GM21723 (cell line): Measurements from ENCODE around the gene ATXN7L2.
A peak's percentile ranks its signal among the peaks of the same experiment; 100 is the strongest.

Experiments
- ATAC-seq: cut with Tn5 transposase; IDR thresholded peaks from one replicate; pipeline ENCODE4 v1.9.1; 2021; ENCODE audit warnings: mild to moderate bottlenecking, moderate library complexity; ENCODE audit not compliant: unreplicated experiment

Gene ATXN7L2

DNA sequence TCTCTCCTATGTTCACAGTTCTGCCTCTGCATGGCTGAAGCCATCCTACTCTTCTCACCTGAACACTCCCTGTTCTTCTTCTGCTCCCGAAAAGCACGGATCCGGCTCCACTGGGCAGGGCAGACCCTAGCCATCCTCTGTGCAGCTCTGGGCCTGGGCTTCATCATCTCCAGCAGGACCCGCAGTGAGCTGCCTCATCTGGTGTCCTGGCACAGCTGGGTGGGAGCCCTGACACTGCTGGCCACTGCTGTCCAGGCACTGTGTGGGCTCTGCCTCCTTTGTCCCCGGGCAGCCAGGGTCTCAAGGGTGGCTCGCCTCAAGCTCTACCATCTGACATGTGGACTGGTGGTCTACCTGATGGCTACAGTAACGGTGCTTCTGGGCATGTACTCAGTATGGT lies 12.0 kb downstream of the ATXN7L2 start:
- ATAC-seq = no peak

DNA sequence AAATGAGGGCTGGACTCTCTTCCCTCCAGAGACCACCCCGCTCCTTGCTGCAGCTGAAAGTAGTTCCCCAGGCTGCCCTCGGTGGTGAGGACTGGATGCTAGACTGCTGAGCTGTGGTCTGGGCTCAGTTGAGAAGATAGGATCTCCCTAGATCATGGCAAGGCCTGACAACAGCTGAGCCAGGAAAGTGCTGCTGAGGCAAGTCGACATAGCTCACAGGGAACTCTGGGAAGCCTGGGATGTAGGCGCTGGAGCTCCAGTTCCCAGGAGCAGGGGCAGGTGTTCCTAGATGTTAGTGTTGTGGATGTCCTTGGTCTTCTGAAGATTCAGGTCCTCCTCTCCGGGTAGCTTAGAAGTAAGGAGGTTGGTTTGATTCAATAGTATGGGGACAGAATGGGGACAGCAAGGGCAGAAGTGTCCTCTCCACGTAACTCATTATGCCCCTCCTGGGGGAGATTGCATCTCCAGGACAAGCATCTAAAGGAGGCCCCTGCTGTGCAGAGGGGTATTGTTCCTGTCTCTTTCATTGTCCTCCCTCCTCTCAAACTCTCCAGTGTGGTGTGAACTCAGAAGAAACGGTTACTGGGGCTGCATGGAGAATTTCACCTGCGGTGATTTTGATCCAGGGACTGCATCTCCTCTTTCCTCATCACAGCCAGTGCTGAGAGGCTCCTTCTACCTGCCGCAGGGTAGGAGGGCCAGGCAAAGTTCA lies 13.9 kb downstream of the ATXN7L2 start:
- no peak for ATAC-seq

DNA sequence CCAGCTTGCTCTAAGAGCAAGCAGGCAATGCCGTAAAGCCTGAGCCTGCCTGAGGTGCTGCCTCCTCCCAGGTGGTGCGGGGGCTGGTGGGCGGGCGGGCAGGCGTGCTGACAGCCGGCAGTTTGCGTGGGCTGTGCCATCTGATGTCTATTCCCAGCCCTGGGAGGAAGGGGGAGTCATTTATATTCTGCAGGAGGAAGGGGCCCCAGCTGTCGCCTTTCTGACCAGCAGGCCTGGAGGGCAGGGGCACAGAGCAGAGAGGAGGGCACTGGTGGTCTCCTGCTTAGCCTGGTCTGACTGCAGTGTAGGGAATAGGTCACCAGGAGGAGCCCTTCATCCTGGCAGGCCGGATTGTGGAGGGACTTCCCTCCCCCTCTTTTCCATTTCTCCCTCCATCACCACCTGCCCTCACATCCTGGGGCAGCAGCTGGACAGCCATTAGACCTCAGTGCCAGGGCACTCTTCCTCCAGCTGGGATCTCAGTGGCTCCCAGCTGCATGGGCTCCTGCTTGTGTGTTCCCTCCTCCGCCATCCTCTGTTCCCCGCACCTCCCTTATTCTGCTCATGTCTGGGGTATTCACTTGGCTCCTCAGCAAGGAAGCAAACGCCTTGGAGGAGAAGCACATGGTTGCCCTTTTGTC lies 14.6 kb downstream of the ATXN7L2 start:
- no peak for ATAC-seq

DNA sequence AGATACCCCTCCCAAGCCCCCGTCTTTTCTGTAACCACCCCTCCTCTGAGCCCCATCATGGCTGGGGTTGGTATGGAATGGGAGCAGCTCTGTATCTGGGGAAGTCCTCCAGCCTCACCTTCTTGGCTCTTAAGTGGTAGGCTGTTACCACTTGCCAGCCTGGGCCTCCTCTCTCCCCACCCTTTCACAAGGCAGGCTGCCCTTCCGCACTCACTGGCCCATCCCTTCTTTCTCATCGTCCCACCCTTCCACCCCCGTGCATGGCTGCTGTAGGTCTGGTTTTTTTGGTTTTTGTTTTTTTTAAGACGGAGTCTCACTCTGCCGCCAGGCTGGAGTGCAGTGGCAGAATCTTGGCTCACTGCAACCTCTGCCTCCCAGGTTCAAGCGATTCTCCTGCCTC lies 15.4 kb downstream of the ATXN7L2 start:
- ATAC-seq = no peak

DNA sequence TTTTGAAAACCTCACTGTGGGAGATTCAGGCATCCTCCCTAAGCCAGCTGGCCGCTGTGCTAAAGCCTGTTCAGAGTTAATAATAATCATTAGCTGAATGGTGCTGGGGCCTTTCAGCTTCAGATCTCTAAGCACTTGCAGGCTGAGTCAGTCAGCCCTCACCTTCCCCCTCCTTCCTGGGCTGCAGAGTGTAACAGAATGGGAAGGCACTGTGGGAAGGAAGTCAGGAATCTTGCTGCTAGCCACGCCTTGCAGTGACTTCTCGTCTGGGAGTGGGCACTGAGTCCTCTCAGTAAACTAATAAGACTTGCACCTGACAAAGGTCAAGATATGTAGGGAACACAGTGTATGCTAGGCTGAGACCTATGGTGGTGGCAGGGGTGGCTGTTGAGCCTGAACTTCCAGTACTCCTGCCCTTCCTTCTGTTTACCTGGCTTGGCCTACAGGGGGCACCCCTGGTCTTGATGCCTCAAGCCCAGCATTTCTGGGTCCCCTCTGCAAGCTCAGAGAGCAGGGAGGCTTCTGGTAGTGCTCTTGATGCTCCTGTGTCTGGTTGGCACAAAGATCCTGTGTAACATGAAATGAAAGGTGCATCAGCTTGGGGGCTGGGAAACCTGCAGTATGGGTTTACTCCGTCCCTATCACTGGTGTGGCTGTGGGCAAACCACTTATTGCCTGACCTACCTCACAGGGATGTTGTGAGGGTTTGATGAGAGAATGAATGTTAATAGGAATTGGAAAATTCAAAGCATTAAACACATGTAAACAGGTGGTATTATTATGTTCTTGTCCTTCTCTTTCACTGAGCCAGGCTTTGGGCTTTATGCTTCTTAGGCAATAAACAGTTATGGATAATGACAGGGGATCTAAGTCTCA lies 16.2 kb downstream of the ATXN7L2 start:
- no peak for ATAC-seq

DNA sequence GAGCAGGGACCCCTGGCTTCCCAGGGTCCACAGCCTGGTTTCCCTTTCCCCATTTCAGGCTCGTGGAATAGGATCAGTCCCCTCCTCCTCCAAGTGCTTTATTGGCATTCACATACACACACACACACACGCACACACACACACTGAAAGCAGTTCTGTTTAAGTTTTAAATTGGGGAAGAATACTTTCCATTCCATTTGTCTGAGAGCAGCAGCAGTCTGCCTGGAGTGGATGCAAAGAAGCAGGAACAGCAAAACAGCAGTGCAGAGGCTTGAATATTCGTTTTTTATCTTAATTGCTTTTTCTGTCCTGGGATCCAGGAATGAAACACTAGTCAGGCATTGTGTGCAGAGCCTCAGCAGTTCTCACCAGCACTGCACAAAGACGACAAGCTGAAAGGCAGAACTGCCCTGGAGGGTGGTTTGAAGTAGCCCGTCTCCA lies 17.3 kb downstream of the ATXN7L2 start:
- ATAC-seq = no peak

DNA sequence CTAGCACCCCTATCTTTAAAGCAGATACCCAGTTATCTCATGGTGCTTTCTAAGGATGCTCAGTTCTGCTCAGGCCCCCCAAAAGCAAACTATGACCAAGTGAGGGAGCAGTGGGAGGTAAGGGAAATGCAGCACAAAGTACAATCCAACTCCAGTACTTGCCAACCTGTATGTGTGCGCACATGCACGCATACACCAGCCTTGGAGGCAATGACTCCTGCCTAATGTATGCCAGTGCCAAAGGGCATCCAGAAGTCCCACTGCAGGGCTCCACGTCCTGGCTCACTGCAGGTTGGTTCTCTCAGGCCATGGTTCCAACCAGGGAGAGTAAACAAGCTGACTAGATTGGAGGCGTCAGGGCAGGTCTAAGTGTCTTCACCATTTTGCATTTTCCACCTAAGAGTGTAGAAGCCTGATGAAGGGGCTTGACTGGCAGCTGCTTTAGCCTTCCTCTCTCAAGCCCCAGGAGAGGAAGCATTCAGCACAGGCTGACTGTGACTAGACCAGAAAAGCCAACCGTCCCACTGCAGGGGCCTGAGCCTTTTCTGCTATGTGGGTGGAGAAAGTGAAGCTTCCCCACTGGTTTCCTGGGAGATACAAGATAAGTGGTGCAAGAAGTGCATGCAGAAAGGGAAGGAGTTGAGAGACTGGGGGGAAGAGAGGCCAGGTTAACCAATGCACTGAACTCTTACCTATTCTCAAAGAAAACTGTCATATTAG lies 18.1 kb downstream of the ATXN7L2 start:
- ATAC-seq = no peak

DNA sequence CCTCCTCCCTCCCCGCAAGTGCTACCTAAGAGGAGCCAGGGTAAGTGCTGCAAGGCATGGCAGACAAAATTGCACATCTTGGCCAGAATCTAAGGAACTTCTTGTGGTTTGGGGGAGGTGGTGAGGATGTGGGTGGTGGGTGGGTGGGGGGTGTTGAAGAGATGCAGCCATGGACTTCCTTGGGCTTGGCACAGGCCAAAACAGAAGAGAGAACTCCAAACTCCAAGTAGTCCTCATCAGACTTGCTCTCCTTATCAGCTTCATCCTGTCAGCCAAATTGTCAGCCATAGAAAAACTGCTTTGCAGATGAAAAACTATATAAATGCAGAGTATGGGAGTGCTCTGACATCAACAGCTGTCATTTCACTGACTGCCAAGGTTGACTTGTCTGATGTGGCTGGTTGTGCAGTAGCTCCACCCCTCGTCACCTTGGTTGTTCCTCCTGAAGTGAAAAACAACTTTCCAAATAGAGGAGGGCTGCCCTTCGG lies 18.7 kb downstream of the ATXN7L2 start:
- no peak for ATAC-seq

DNA sequence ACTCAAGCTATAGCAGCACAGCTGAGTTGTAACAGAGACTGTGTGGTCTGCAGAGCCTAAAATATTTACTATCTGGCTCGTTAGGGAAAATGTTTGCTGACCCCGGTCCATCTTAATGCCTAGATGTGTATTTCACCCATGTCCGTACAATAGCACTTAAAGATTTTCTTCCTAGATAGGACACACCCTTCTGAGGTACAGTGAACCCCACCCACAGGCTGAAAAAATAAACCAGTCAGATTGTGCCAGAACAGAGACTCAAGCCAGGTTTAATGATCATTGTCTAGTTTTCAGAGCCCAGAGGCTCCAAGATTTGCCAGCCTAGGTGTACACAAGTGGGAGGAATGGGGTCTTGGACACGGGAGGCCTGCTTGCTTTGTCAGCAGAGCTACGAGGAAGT lies 20.2 kb downstream of the ATXN7L2 start:
- ATAC-seq = no peak

DNA sequence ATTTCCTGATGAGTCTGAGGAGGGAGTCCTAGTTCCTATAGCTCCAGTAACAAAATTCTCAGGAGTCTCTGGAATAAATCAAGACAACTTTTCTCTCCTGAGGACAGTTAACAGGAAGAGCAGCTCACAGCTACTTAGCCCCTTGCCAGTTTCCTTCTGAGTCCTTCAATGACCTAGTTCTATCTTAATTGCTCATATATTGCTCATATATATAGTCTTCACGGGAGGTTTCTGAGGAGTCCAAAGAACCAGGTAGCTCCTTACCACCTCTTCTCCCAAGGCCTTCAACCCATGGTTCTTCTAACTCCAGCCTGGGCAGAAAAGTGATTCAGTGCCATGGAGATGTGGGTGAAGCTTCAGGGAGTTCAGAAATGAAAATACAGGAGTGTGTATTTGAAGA lies 21.3 kb downstream of the ATXN7L2 start:
- ATAC-seq = no peak

DNA sequence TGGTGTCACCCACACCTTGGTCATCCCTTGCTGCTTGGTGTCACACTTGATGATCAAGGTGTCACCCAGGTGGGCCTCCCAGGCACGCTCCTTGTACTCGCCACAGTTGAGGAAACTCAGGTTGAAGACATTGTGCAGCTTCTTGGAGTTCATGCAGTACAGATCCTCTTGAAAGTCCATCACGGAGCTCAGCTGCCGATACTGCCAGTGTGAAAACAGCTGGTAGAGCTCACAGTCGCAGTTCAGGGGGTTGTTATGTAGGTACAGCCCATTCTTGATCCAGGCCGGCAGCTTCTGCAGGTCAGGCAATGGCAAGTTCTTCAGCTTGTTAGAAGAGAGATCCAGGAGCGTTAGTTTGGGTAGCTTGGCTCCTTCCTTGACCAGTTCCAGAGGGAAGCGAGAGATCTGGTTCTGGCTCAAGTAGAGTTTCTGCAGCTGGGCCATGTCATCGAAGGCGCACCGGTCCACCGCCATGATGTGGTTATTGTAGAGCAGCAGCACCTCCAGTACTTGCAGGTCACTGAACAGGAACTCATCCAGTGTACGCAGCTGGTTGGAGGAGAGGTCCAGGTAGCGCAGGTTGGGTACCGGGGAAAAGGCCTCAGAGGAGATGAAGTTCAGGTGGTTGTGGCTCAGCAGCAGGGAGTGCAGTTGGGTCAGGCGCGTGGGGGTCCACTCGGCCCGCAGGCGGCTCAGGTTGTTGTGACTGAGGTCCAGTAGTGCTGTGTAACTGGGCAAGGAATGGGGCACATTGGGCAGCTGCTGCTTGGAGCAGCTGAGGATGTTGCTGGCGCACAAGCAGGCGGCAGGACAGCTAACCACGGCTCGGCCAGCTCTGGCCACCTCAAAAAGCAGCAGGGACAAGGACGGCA lies 24.5 kb downstream of the ATXN7L2 start:
- ATAC-seq = no peak

DNA sequence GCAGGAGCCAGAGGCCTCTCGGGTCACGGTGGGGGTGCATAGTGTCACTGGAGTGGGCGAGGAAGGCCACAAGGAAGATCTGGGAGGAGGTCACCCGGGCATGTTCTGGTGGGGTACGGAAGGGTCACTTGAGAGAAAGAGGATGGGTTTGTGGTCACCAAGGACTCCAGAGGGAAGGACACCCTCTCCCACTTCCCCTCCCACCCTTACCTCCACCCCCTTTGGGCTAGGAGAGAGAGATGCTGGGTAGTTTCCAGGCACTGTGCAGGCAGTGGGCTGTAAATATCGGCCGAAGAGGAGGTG lies 25.1 kb downstream of the ATXN7L2 start:
- ATAC-seq = no peak

DNA sequence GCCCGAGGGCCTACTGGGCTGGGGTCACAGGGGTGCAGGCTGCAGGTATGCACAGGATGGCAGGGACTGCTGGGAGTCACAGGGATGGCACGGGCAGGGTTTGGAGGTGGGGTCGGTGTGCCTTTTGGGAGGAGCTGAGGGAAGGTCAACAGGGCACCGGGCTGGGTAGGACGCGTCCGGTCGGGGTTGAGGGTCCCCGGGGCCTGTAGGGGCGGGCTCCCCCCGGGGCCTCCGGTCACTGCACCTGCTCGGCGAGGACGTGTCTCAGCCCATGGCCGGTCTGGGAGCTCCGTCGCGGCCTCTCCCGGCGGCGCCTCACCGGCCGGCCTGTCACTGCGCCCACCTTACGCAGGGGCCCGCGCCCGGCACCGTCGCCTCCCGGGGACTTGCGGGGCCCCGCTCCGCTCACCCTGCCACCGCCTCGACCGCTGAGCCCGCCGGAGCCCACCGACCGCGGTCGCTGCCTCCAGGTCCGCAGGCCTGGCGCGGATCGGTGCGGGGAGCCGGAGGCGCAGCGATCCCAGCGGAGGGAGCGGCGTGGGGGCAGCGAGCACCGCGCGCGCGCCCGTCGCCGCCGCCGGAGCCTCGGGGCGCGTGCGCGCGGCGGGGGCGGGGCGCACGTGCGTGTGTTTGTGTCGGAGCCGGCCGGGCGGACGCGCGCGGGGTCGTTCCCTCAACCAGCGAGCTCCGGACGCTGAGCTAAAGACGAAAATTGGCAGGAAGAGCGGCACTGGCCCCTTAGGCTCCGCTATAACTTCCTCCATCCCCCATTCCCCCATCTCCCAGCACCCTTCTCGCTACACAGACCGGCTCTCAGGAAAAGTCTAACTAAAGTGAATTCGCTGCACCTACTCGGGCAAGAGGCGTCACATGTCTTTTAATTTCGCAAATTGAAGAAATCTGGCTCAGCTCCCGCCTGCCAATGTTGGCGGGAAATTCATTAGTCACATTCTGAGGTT lies 25.8 kb downstream of the ATXN7L2 start, which contains the start of gene AMIGO1:
Gene AMIGO1 (minus strand): TSS at position 552 of the 959 bp plus-strand sequence. CDS start 815 bp downstream, outside the sequence.
- ATAC-seq = peak; percentile 60

DNA sequence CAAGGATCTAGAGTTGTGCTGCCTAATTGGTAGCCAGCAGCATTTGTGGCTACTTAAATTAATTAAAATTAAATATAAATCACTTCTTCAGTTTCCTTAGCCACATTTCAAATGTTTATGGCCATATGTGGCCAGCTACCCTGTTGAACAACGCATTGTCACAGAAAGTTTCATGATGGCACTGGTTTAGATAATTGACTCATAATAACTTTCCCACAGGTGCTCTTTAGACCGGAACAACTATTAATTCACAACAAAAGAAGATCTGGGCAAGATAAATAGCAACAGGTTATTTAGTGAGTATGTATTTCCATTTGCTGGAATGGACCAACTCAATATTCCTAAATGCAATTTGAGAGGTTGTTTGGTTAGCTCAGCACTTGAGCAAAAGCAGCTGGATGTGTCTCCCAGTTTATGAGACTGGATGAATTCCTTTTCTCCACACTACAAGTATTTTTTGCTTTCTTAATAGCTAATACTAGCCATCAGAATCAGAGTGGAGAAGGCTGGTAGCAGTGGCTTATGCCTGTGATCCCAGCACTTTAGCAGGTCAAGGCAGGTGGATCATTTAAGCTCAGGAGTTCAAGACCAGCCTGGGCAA lies 29.5 kb downstream of the ATXN7L2 start:
- ATAC-seq = no peak

DNA sequence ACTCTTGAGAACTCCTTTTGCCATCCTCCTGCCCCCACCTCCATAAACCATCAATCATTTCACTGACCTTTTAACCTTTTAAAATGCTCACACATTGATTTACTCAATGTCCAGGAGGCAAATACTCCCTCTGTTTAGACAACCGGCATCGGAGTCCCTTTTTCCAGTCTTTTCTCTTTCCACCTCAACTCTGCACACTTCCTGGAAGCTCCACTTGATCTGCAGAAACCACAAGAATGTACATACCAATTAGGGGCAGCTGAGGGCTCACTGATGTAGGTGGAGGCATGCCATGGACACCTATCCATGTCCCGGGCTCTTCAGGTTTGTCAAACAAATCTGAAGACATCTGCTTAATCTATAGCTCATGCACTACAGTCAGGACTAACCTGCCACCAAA lies 31.1 kb downstream of the ATXN7L2 start:
- no peak for ATAC-seq

DNA sequence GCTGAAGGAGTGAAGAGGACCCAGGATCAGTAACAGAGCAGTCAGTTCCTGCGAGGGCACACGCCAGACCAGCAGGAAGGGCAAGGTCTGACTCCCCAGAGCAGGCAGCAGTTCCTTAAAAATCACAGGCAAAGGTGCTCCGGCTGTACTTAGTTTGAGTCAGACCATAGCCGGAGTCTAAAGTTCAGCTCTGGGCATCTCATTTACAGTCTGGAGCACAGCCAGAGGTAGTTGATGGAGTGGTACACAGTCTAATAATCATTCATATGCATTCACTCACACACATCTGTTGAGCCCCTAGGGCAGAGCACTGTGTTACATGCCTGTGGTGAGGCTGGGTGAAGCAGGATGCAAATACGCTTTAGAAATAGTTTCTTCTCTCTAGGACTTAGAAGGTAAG lies 33.2 kb downstream of the ATXN7L2 start:
- ATAC-seq = no peak

DNA sequence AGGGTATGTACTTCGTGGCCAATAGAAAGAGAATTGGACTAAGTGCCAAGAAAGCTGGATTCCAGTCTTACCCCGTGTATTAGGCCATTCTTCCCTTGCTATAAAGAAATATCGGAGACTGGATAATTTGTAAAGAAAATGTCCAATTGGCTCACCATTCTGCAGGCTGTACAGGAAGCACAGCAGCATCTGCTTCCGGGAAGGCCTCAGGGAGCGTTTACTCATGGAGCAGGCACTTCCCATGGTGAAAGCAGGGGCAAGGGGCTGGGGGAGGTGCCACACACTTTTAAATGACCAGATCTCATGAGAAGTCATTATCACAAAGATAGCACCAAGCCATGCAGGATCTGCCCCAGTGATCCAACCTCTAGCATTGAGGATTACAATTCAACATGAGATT lies 33.6 kb downstream of the ATXN7L2 start:
- no peak for ATAC-seq
